Esophagus muscularis mucosa (tissue), 4 donors: ENCODE measurements around the gene PARD3B.

Source experiments
- EP300 ChIP-seq: sonication (generic); formaldehyde crosslinking; IDR thresholded peaks from one replicate; pipeline ENCODE4 v1.6.1; 2017; ENCODE audit warnings: antibody characterized with exemption
- POLR2A ChIP-seq: fragments of 450-650 bp; IDR thresholded peaks from one replicate; pipeline ENCODE4 v1.6.1; 2017; ENCODE audit warnings: antibody characterized with exemption, moderate library complexity, mild to moderate bottlenecking, low read depth
- TF ChIP-seq, protein P1 (sequence below), 3 experiments: fragments of 200-600 bp in 2 of 3; fragments of 450-650 bp in 1 of 3; sonication (generic) in 2 of 3; IDR thresholded peaks; one replicate each; pipeline ENCODE4 v1.5.1; 2017 to 2019; ENCODE audit warnings: antibody characterized with exemption in 3 of 3, mild to moderate bottlenecking in 2 of 3, moderate library complexity in 1 of 3

DNA sequence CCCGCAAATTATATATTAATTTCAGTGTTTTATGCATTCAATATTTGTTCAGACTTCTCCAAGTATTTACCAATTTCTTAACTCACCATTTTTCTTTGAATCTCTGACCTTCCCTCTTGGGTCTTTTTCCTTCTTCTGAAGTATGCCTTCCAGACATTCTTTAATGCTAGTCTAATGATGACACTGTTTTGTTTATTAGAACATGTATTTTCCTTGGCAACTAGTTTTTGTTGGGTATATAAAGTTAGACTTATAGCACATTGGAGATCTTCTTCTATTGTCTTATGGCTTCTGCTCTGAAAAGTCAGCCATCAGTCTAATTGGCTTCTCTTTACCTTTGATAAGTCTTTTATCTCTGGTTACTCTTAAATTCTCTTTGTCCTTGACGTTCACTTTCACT, 713.8 kb downstream of the PARD3B start:
- TF ChIP-seq EP300 (no peak), POLR2A (no peak)
- TF ChIP-seq, protein P1, sequence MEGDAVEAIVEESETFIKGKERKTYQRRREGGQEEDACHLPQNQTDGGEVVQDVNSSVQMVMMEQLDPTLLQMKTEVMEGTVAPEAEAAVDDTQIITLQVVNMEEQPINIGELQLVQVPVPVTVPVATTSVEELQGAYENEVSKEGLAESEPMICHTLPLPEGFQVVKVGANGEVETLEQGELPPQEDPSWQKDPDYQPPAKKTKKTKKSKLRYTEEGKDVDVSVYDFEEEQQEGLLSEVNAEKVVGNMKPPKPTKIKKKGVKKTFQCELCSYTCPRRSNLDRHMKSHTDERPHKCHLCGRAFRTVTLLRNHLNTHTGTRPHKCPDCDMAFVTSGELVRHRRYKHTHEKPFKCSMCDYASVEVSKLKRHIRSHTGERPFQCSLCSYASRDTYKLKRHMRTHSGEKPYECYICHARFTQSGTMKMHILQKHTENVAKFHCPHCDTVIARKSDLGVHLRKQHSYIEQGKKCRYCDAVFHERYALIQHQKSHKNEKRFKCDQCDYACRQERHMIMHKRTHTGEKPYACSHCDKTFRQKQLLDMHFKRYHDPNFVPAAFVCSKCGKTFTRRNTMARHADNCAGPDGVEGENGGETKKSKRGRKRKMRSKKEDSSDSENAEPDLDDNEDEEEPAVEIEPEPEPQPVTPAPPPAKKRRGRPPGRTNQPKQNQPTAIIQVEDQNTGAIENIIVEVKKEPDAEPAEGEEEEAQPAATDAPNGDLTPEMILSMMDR (IDR thresholded peaks at IDR 0.05), result no peak
